OCI-M2 (cell line): ENCODE data around the gene PARD3.
"Not testable (repeated sequence)": the region's sequence is repeated elsewhere in the genome, so short reads cannot be mapped to it uniquely, and the experiment has no call there.

Source experiments
- DNase-seq: peaks from one replicate; lab custom pipeline; 2025; ENCODE audit not compliant: unreplicated experiment; lab: John Stamatoyannopoulos, UW

Gene PARD3

DNA sequence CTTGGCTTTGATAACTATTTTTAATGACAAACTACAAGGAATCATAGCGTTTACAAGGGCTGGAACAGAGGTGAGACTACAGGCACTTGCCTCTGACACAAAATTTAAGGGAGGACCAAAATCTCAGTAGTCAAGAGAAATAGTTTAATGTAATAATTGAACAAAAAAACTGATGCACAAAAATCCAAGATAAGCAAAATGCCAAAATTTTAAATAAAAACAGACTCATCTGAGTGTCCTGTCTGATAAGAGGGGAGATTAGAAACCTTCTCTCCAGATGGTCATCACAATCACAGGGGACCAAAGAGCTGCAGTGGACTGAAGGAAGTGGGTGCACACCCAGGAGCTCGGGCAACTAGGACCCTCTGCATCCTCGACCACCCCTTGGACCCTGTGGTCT, 70.5 kb downstream of the PARD3 start:
- no peak for DNase-seq

DNA sequence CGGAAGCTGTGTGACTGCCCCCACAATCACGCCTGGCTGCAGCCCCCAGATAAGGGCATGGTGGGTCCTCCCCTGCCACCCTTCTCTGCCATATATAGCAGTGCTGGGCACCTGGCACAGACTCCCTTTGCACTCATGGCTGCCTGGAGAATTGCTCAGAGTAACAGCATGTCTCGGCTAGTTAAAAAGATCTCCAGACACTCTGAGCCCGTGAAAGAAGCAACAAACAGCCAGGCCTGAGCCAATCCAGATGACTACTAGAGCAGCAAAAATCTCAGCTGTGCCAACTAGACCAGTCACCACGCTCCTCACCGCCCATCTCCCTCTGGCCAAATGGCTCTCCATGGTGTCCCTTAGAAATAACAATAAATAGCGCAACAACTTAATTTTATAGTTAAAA, 71.3 kb downstream of the PARD3 start:
- DNase-seq = no peak

DNA sequence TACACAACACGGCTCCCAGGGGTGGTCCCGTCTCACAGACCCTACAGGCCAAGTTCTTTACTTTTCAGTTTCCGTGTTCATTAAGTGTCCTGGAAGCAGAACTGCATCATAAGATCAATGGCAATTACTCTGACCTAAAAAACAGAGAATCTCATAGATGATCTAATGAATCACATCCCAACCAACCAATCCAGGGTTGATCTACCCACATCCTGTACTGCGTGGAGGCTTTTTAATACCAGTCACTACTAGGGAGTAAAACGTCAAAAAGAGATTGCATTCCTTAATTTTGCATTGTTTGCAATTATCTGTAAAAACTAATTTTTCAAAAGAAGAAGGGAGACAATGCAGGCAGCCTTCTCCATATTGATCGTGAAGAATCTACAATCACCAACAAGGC, 72.6 kb downstream of the PARD3 start:
- DNase-seq = no peak

DNA sequence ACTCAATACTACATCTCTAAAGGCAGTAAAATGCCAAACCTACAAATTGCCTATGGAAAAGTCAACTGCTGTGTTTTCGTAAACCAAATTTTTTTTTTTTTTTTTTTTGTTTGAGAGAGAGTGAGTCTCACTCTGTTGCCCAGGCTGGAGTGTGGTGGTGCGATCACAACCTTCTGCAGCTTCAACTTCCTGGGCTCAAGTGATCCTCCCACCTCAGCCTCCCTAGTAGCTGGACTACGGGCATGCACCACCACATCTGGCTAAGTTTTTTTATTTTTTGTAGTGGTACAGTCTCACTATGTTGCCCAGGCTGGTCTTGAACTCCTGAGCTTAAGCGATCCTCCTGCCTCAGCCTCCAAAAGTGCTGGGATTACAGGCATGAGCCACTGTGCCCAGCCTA, 74.0 kb downstream of the PARD3 start:
- DNase-seq = not testable (repeated sequence)

DNA sequence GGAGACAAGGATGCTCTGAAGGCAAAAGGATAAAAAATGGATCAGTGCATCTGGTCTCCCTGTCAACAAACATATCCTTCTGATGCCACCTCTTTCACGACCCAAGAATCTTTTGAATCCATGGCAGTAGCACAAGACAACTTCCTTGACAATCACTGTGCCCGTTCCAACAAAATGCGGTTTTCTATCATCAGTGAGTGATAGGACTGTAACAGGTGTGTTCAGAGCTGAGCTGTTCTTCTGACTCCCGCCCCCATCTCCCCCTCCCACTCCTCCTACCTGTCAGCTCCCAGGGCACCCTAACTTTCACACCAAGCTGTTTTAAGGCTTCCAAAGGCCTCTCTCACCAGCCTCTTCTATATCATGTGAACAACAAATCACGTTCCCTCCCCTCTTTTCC, 74.8 kb downstream of the PARD3 start:
- no peak for DNase-seq

DNA sequence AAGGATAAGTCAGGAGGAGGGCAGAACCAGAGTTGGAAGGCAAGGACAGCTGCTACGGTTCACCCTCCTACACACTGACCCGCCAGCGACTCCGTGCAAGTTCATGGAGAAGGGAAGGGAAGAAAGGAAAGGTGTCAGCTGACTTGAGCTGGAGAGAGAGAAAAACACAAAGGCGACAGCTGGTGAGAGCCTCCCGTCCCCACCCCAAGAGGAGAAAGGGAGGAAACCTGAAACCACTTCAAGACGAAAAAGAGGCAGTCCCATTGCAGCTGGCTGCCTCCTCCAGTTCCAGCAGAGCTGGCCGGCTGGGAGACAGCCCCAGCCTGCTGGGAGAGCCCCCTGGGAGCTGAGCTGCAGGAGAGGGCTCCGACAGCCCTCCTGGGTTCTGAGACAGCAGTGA, 75.2 kb downstream of the PARD3 start:
- peak; percentile 5 for DNase-seq

DNA sequence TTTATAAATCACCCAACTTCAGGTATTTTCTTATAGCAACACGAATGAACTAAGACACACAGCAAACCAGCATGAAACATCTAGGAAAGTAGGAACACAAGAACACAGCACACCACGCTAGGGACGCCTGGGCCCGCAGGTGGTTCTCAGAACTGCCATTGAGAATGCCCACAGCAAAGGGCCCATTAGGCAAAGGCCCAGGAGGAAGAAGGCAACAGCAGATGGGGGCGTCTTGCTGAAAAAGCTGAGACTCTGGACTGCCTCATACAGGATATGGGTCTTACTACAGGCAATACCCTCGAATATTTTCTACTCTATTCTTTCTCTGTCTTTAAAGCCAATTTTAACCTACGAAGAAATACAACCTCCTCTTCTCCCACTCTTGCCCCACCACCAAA, 77.3 kb downstream of the PARD3 start:
- no peak for DNase-seq

DNA sequence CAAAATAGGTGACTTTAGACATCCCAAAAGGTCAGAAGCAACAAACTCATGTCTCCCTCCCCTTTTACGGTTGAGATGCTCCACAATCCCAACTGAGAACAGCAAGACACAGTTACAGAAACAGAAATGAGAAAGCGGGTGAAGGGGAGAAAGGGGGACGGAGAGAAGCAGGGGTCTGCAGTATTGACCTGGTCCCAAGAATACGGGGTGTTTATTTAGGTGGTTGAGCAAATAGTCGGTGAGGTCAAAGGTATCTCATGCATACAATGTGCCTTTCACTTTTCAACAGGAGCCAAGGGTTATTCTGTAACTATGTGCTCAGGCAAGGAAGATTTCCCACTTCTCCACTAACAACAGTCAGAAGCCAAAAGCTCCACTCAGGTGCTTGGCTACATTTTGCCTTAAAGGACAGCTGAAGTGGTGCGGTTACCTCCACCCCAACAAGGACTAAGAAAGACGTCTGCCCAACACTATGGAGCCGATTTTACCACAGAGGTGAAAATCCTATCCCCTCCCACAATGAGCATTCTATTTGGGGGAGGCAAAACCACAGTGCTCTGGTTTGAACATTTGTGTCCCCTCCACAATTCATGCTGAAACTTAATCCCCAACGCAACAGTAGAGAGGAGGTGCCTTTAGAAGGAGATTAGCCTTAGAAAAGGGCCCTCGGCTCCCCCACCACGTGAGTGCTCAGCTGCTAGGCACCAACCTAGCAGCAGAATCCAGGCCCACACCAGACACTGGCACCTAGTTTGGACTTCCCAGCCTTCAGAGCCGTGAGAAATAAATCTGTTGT, 77.9 kb downstream of the PARD3 start:
- DNase-seq = no peak

DNA sequence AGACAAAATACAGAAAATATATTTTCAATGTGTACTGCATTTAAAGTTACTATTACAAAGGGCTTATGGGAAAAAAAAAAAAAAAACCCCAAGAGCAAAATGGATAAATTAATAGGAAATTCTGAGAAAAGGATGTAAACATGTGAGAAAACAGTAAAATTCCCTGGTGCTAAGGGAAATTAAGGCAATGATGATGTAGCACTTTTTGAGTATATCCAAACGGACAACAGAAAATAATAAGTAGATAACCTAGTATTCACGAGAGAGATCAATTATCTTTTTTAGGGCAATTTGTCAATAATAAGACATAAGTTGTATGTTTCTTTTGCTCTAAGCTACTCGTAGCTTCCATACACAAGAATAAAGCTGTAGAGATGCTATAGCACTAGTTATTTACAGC, 80.2 kb downstream of the PARD3 start:
- no peak for DNase-seq

DNA sequence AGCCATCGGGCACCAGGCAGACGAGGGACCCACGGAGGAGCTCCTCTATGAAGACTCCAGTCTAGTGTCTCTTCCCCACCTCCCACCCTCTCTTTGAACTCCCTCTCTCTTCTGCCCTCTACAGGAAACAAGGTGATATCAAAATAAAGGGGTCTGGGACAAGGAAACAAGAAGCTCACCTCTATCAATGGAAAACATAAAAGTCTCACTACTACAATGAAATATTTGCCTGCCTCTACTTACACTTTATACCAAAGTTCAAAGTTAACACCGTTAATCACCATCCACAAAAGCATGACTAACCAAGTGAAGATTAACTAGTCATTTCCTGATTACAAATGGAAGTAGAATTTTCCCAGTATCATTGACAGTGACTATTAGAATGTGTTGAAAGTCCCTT, 82.2 kb downstream of the PARD3 start:
- DNase-seq = no peak

DNA sequence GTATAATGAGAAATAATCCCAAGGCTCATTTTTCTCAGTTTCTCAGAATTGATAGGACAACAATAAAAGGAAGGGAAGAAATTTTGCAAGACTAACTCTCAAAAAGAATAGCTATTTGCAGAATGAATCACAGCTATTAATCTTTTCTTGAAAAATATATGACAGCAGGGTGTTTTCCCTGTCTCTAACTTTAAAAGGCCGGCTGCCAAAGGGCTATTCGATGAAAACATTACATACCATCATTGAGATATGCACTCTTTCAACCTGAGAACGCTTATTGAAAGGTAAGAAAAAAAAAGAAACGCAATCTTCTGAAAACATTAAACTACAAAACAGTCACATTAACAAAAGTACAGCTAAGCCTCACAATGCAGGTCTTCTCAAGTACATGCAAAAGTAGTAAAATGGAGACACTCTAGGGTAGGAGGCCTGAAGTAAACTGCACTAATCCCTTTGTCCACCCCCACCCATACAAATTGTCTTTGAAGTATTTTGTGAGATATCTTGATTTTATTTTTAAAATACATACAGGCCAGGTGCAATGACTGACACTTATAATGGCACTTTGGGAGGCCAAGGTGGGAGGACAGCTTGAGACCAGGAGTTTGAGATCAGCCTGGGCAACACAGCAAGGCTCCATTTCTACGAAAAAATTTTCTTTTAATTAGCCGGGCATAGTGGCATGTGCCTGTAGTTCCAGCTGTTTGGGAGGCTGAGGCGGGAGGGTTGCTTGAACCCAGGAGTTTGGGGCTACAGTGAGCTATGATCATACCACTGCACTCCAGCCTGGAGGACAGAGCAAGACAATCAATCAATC, 83.0 kb downstream of the PARD3 start:
- no peak for DNase-seq

DNA sequence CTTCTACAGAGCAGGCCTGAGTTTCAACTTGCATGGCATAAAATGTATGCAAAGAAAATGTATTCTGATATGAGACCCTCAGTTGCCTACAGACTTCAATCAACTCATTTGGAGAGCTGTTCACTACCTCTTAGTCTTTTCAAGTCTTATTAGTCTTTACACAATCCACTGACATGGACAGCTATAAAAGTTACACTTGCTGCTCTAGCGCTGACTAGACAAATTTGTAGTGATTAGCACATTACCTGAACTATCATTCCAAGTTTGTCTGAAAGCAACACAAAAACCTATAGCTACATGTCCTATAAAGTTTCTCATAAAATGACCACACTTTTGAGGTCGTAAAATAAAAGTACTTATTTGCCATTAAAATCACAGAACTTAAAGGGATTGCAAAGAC, 83.9 kb downstream of the PARD3 start:
- no peak for DNase-seq

DNA sequence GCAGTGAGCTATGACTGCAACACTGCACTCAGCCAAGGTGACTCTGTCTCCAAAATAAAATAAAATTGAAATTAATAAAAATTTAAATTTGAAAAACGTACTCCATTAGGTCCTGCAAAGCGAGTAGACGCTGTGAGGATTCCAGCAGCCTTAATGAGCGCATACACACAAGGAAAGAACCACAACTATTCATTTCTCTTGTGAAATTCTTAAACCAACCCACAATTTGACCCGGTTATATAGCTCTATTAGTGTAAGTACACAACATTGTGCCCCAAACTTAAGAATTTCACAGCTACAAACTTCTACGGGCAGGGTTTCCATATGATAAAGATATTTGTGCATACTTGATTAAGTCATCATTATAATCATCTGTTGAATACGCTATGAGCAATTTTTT, 84.4 kb downstream of the PARD3 start:
- DNase-seq = no peak

DNA sequence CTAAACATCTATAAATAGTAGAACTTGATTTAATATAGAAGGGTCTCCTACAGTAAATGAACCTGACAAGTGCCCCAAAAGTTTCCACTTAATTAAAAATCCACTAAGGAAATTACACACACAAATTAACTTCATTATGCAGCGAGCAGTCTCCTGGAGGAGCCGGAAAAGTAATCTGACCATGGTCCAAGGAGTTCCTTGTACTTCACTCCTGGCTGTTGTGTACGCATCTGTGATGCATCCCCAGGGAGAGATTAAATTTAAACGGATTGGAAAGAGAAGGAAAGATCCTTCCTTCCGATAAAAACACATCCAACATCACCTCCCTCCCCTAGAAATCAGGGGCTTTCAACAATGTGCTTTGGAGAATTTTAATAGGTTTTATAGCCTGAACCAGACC, 85.5 kb downstream of the PARD3 start:
- DNase-seq = no peak

DNA sequence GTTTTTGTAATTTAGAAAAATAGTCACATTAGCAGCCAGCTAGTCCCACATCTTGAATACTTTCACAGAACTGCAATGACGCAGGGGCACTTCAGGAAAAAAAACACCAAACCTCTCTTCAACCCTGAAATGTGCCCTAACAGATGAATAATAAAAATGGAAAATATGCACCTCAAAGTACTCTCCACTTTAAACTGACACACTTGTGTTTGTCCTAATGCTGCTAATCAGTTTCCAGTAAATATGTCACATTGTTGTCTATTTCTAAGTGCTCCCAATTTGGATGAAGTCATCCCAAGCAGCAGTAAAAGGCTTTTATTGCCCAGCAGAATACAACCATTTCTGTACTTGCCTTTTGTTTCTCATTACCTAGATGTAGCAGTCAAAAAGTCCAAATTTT, 86.7 kb downstream of the PARD3 start:
- no peak for DNase-seq

DNA sequence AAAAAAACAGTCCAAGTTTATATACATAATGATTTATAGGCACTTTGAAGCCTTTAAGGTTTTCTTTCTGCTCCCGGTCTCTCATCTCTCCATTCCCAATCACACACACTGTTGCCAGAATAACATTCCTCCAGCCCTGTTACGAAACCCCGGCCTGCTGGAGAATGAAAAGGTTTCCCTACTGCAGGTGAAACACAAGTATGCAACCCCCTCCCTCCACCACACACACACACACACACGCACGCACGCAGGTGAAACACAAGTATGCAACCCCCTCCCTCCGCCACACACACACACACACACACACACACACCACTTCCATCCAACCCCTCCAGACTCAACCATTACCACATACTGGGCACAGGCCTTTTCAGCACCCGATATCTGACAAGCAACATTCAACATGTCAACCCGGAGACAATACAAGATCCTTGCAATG, 87.5 kb downstream of the PARD3 start:
- DNase-seq = no peak

DNA sequence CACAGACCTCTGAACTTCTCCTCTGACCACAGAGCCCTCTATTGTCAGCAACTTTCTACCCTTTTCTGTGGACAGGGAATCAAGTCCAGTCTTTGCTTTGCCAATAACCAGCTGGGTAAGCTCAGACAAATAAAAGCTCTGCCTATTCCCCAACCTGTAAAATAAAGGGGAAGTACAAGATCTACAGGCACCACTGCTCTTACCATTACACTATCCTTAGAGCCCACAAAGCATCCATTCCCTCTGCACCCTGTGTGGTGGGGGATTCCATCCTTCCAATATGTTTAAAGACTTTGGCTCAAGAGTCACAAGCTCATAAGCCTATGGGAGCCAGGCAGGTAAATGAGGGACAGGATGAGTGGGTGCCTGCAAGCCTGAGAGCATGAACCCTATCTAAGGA, 88.2 kb downstream of the PARD3 start:
- DNase-seq = no peak

DNA sequence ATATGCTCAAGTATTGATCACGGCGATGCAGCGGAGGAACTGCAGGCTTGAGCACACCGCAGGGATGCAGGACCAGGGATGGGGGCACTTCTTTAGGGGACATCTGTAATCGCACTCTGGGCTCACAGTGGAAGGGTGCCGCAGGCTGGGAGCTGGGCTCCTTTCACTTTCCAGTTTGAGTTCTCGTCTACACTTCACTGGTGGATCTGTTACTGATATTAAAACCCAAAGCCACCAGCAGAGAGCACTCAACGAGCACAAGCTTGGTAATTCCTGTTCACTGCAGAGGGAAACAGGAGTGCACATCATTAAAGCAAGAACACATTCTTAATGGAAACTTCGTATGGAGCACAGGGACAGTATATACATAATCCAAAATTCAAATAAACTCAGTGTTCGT, 91.3 kb downstream of the PARD3 start:
- DNase-seq = no peak

DNA sequence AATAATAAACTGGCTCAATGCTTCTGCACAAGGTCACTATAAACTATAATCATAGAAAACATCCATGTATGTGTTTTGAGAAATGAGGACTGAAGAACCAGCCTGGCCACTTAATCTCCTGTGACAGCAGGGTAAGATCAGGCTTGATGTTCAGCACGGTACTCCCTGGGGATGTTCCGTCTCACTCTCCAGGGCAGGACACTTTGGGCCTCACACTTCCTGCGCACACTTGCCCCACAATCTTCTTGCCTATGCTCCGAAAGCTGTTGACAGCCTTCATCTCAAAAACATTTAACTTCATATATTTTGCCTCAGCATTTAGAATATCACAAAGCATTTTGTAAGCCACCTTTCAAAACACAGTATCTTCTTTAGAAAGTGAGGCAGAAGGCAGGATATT, 92.7 kb downstream of the PARD3 start:
- DNase-seq = no peak

DNA sequence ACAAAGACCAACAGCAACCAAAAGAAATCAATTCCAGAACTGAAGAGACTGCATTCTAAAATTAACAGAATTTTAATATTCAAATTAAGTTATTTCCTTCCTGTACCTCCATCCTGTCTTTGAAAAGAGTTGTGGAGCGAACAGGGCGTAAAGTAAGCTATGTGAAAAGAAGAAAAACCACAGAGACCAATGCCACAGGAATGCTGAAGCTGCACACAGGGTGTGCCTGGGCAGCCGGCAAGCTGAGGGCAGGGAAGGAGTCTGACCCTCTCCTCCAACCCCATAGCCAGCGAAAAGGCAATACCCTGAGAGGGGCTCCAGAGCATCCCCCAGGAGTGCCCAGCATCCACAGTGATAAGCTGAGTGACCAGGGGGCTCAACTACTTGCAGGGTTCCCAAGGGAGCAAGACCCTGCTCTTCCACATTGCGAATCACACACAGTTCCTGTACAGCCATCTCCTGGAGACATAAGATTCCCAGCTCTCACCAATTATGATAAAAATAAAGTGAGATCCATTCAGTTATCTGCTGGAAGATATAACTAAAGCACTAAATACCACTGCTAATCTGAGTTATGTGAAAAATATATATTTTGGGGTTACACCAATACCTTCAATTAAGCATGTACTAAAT, 93.8 kb downstream of the PARD3 start:
- no peak for DNase-seq

DNA sequence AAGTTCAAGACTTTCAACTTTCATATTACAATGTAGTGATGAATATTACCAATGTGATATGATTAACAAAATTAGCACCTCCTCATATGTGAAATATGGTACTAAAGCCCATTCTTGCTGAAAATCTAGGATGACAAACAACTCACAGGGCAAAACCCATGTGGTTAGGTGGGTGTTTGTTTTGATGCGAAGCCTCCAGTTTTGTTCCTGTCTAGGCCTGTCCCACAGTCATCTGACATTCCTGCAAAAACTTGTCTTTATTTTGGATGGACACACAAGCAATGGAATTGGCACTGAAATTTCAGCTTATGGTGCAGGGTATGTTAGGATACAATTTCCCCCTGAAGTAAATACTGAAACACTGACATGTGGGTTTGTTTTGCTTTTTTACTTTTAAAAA, 95.3 kb downstream of the PARD3 start:
- DNase-seq = no peak

DNA sequence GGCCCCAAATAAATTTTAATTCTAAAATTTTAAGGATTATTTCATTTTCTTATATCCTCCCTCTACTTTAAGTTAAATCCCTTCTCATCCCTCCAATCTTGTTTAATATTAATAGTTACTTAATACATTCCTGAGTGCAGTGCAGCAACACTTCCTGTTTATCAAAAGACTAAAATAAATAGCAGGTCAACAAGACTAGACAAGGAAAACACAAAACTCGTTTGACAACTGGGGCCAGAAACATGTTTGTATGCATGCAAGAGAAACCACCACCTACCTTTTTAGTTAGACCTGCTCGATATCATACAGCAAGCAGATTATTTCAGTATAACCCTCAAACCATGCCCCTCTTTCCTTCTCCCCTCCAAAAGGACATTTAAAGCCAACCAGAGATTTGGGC, 95.8 kb downstream of the PARD3 start:
- no peak for DNase-seq
